ENCODE data around the gene UNC13B. TPM values are rescaled to one million over a fixed set of nuclear protein-coding genes. Genes with fewer than 3 reads are reported as not detected.

Gene UNC13B
- total RNA-seq, 1 experiment from 2014 or later: 48.2 TPM

- no peak overlapping the region for H3K14ac ChIP-seq (ENCODE audit: insufficient read depth, low read length)
- H3K27me3 Mint-ChIP-seq (ENCODE audit: low read depth): no peaks in the 10 kb centered on the region
- no peak overlapping the region for H3K23ac ChIP-seq (ENCODE audit: insufficient read length, low read depth, low read length)
Measured at GRCh38 chr9:35274993-35275392, 113.2 kb downstream of the UNC13B start.

More at GRCh38 chr9:35274993-35275392, 113.2 kb downstream of the UNC13B start:
- DNase-seq: no peak
- Mint-ChIP-seq H3K36me3 (ENCODE audit: insufficient read depth in 1 of 3, low read depth in 3 of 3) (no peaks in the 10 kb centered on the region), H3K27ac (no peak overlapping the region), H3K4me1 (peaks cover under 1 to 2% of the 10 kb centered on the region in 2 experiments; a peak in 3 of 4 replicates), H3K4me3 (no peak overlapping the region), H3K9me3 (no peaks in the 10 kb centered on the region)
- TF ChIP-seq CTCF (conservative IDR thresholded peaks at IDR 0.05): 0 out of 3 replicates have a peak, but pooled peaks have one; percentile 24
- H3K27me3 ChIP-seq (ENCODE audit: insufficient read depth, low read length): no peaks in the 10 kb centered on the region
- H3K18ac ChIP-seq (ENCODE audit: insufficient read length, low read depth, low read length): no peak overlapping the region
- H3K9me3 ChIP-seq (ENCODE audit: control insufficient read depth, low read depth, low read length): no peaks in the 10 kb centered on the region
- no peak overlapping the region for H2AFZ ChIP-seq (ENCODE audit: low read length)
- no peaks in the 10 kb centered on the region for H3K23me2 ChIP-seq (ENCODE audit: insufficient read length, low read depth, low read length, poor library complexity, severe bottlenecking)
- no peak overlapping the region for H3K27ac ChIP-seq (ENCODE audit: insufficient read length, low read depth, low read length)
- no peak overlapping the region for H4K5ac ChIP-seq (ENCODE audit: insufficient read length, low read depth, low read length)
- H3K4ac ChIP-seq (ENCODE audit: low read depth, low read length): no peak overlapping the region
- H3K79me1 ChIP-seq (ENCODE audit: insufficient read depth, low read depth, low read length, poor library complexity, severe bottlenecking): no peaks in the 10 kb centered on the region
- no peak overlapping the region for H2BK5ac ChIP-seq (ENCODE audit: insufficient read length, low read length)
- no peak overlapping the region for H3K56ac ChIP-seq (ENCODE audit: insufficient read length, low read depth, low read length)
- no CpG with 5 or more reads among the region's 2 CpGs for WGBS (ENCODE audit: extremely low coverage, insufficient read length, low lambda C conversion rate)
- H2BK120ac ChIP-seq (ENCODE audit: low read depth, low read length, poor library complexity, severe bottlenecking): no peak overlapping the region
- H4K91ac ChIP-seq (ENCODE audit: insufficient read length, low read depth, low read length): no peak overlapping the region
- no peak overlapping the region for H2AK5ac ChIP-seq (ENCODE audit: insufficient read length, low read length)
- H2BK15ac ChIP-seq (ENCODE audit: low read depth, low read length): no peak overlapping the region
- H3K79me2 ChIP-seq (ENCODE audit: insufficient read depth, low read length): no peaks in the 10 kb centered on the region
- no peak overlapping the region for H2BK20ac ChIP-seq (ENCODE audit: low read depth, low read length, poor library complexity, severe bottlenecking)
- H3T11ph ChIP-seq (ENCODE audit: low read length): no peak overlapping the region
- no peaks in the 10 kb centered on the region for H4K20me1 ChIP-seq (ENCODE audit: control insufficient read depth, insufficient read depth, insufficient read length)
- no peak overlapping the region for H3K9ac ChIP-seq (ENCODE audit: extremely low read depth, insufficient read length, low read length)
- no peak overlapping the region for H3K4me2 ChIP-seq (ENCODE audit: insufficient read depth, insufficient read length, low read length)
- no peak overlapping the region for H4K8ac ChIP-seq (replicated peaks; ENCODE audit: insufficient read length, low read depth, low read length)
- H2BK12ac ChIP-seq (ENCODE audit: insufficient read length, low read depth, low read length): no peak overlapping the region
- no peaks in the 10 kb centered on the region for H3K4me1 ChIP-seq (ENCODE audit: insufficient read depth, low read length)
